H1 (cell line): ENCODE results near the gene EML4. TPM values are rescaled to one million over a fixed set of nuclear protein-coding genes. Genes with fewer than 3 reads are reported as not detected.

Experiments used
- BACH1 ChIP-seq: IDR thresholded peaks from 2 replicates; pipeline ENCODE4 v1.6.1; 2012; ENCODE audit warnings: low read length, improper control_type of control experiment
- CBX8 ChIP-seq: fragments of 300-800, 300-1000 bp; sonication (generic); IDR thresholded peaks from 2 replicates; pipeline ENCODE4 v1.7.1; 2016; ENCODE audit warnings: low read depth, low read length, borderline replicate concordance
- CHD2 ChIP-seq: IDR thresholded peaks from 2 replicates; pipeline ENCODE4 v1.6.1; 2012; ENCODE audit warnings: low read length, improper control_type of control experiment
- CREB1 ChIP-seq: IDR thresholded peaks from 2 replicates; pipeline ENCODE4 v1.6.1; 2012; ENCODE audit warnings: inconsistent platforms
- E2F6 ChIP-seq: IDR thresholded peaks from 2 replicates; pipeline ENCODE4 v1.6.1; 2012; ENCODE audit warnings: inconsistent platforms
- FOSL1 ChIP-seq: IDR thresholded peaks from 2 replicates; pipeline ENCODE4 v1.6.1; 2011; ENCODE audit warnings: mild to moderate bottlenecking, low read depth, low read length, moderate library complexity; ENCODE audit not compliant: insufficient read depth
- KDM4A ChIP-seq: IDR thresholded peaks from one replicate; pipeline ENCODE4 v1.7.1; 2012; ENCODE audit warnings: low read depth, mild to moderate bottlenecking, moderate library complexity, low read length, inconsistent platforms; ENCODE audit not compliant: severe bottlenecking
- PHF8 ChIP-seq: fragments of 200-600 bp; sonication (generic); conservative IDR thresholded peaks from 2 replicates; pipeline ENCODE4 v1.7.1; 2012; ENCODE audit warnings: low read depth, mild to moderate bottlenecking, inconsistent platforms, low read length, moderate library complexity
- POLR2AphosphoS5 ChIP-seq: IDR thresholded peaks from 2 replicates; pipeline ENCODE4 v1.6.1; 2011; ENCODE audit warnings: low read depth, low read length
- polyA plus RNA-seq, 7 experiments: library from polyadenylated mRNA; depleted of rRNA in 3 of 7; stranded (reverse) in 5 of 7; unstranded in 2 of 7; fragments of >200 nt in 5 of 7; fragments of 200-250 nt in 2 of 7; gene quantifications; 1 replicate in 5 of 7; 2 replicates in 1 of 7; 4 replicates in 1 of 7; pipeline versions ENCODE4 v1.2.1 to v1.2.3, GENCODE V29; 2011 to 2013; ENCODE audit warnings: missing spikeins in 2 of 7, mixed read lengths in 2 of 7
- total RNA-seq: library from RNA; stranded (reverse); fragmentation: NEBNext Ultra II Directional; extraction: Animal tissue kit (Norgen Biotek cat#: 25700); gene quantifications from 2 replicates; pipeline ENCODE4 v1.2.1, GENCODE V29; 2021
- TF ChIP-seq, protein P1 (sequence below): IDR thresholded peaks from 2 replicates; pipeline ENCODE4 v1.6.1; 2012; ENCODE audit warnings: inconsistent platforms
- TF ChIP-seq, protein P2 (sequence below): IDR thresholded peaks from 2 replicates; pipeline ENCODE4 v1.6.1; 2011; ENCODE audit warnings: low read length, improper control_type of control experiment

The EML4 gene
- total and polyA plus RNA-seq, 2 of the 8 experiments (the other 6 are each of a cell fraction or from before 2014, with no cell fraction given): 50.1 to 104 TPM

GRCh38 chr2:42169100-42169873 is at the start of gene EML4 (continued):
- no peak; the same call in 1 of the 2 replicates for TF ChIP-seq BACH1
- TF ChIP-seq, protein P1, sequence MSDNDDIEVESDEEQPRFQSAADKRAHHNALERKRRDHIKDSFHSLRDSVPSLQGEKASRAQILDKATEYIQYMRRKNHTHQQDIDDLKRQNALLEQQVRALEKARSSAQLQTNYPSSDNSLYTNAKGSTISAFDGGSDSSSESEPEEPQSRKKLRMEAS: peak; percentile 95
- TF ChIP-seq POLR2AphosphoS5: peak; percentile 75
- TF ChIP-seq CREB1: peak; percentile 87
- TF ChIP-seq, protein P2, sequence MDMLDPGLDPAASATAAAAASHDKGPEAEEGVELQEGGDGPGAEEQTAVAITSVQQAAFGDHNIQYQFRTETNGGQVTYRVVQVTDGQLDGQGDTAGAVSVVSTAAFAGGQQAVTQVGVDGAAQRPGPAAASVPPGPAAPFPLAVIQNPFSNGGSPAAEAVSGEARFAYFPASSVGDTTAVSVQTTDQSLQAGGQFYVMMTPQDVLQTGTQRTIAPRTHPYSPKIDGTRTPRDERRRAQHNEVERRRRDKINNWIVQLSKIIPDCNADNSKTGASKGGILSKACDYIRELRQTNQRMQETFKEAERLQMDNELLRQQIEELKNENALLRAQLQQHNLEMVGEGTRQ: peak; percentile 85
- 0 out of 2 replicates have a peak, but pooled peaks have one; percentile 12 for TF ChIP-seq FOSL1
- TF ChIP-seq CHD2: 0 out of 2 replicates have a peak, but pooled peaks have one; percentile 1
- TF ChIP-seq KDM4A: peak; percentile 91
- no peak for TF ChIP-seq CBX8
- peak; percentile 92 for TF ChIP-seq PHF8
- peak; percentile 91 for TF ChIP-seq E2F6
